Mesothelial cell of epicardium (in vitro differentiated cells): ENCODE results near the gene MACROD2. TPM values are rescaled to one million over a fixed set of nuclear protein-coding genes. Genes with fewer than 3 reads are reported as not detected.

Experiments used
- DNase-seq, 2 experiments: peaks; one replicate each; pipeline ENCODE4 v3.0.0; 2021; ENCODE audit warnings: low spot score in 2 of 2; ENCODE audit not compliant: unreplicated experiment in 2 of 2
- H3K27ac Mint-ChIP-seq: 2 replicates; pipeline ENCODE4 v1.8.0; 2021; ENCODE audit warnings: mixed read lengths
- H3K27me3 Mint-ChIP-seq: 2 replicates; pipeline ENCODE4 v1.8.0; 2021; ENCODE audit warnings: low read depth, mixed read lengths
- H3K36me3 Mint-ChIP-seq: 2 replicates; pipeline ENCODE4 v1.8.0; 2021; ENCODE audit warnings: mixed read lengths
- H3K4me1 Mint-ChIP-seq: 2 replicates; pipeline ENCODE4 v1.8.0; 2021; ENCODE audit warnings: mixed read lengths
- H3K4me3 Mint-ChIP-seq: 2 replicates; pipeline ENCODE4 v1.8.0; 2021; ENCODE audit warnings: mild to moderate bottlenecking, moderate library complexity, mixed read lengths
- H3K9me3 Mint-ChIP-seq: 2 replicates; pipeline ENCODE4 v1.8.0; 2021; ENCODE audit warnings: mixed read lengths
- CTCF ChIP-seq: fragments of 200-600 bp; sonication (generic); IDR thresholded peaks from one replicate; pipeline ENCODE4 v1.5.0; 2021; ENCODE audit warnings: antibody characterized with exemption; ENCODE audit not compliant: unreplicated experiment
- total RNA-seq: library from RNA; stranded (reverse); gene quantifications from 3 replicates; pipeline ENCODE4 v1.2.1, GENCODE V29; 2021

Gene MACROD2
- total RNA-seq, 1 donor from 2014 or later, result 10.0 TPM

GRCh38 chr20:16001286-16001685 is 2006.0 kb downstream of the MACROD2 start:
- H3K27ac Mint-ChIP-seq, result no peak overlapping the region
- peaks cover 26% of the 10 kb centered on the region for H3K9me3 Mint-ChIP-seq
- H3K4me3 Mint-ChIP-seq, result no peak overlapping the region

GRCh38 chr20:16003310-16003709 is 2008.0 kb downstream of the MACROD2 start:
- H3K27ac Mint-ChIP-seq, result no peak overlapping the region
- DNase-seq, result no peak
- peaks cover 25% of the 10 kb centered on the region for H3K4me1 Mint-ChIP-seq
- peaks cover 7% of the 10 kb centered on the region for H3K9me3 Mint-ChIP-seq
- no peak overlapping the region for H3K4me3 Mint-ChIP-seq
- no peaks in the 10 kb centered on the region for H3K27me3 Mint-ChIP-seq
- peaks cover 3% of the 10 kb centered on the region for H3K36me3 Mint-ChIP-seq
- TF ChIP-seq CTCF, result no peak

More at GRCh38 chr20:16001286-16001685, 2006.0 kb downstream of the MACROD2 start:
- no peak for DNase-seq
- no peak for TF ChIP-seq CTCF
- Mint-ChIP-seq H3K36me3 (peaks cover 14% of the 10 kb centered on the region), H3K27me3 (no peaks in the 10 kb centered on the region), H3K4me1 (peaks cover 16% of the 10 kb centered on the region)

- no peak overlapping the region for H3K27ac Mint-ChIP-seq
- no peak overlapping the region for H3K4me3 Mint-ChIP-seq
- H3K9me3 Mint-ChIP-seq, result peaks cover 4% of the 10 kb centered on the region
- no peak for DNase-seq
- no peak for TF ChIP-seq CTCF
- H3K4me1 Mint-ChIP-seq, result peaks cover 25% of the 10 kb centered on the region
- no peaks in the 10 kb centered on the region for H3K27me3 Mint-ChIP-seq
- H3K36me3 Mint-ChIP-seq, result peaks cover under 1% of the 10 kb centered on the region
Observed at GRCh38 chr20:16004108-16004854, 2009.0 kb downstream of the MACROD2 start.

DNA sequence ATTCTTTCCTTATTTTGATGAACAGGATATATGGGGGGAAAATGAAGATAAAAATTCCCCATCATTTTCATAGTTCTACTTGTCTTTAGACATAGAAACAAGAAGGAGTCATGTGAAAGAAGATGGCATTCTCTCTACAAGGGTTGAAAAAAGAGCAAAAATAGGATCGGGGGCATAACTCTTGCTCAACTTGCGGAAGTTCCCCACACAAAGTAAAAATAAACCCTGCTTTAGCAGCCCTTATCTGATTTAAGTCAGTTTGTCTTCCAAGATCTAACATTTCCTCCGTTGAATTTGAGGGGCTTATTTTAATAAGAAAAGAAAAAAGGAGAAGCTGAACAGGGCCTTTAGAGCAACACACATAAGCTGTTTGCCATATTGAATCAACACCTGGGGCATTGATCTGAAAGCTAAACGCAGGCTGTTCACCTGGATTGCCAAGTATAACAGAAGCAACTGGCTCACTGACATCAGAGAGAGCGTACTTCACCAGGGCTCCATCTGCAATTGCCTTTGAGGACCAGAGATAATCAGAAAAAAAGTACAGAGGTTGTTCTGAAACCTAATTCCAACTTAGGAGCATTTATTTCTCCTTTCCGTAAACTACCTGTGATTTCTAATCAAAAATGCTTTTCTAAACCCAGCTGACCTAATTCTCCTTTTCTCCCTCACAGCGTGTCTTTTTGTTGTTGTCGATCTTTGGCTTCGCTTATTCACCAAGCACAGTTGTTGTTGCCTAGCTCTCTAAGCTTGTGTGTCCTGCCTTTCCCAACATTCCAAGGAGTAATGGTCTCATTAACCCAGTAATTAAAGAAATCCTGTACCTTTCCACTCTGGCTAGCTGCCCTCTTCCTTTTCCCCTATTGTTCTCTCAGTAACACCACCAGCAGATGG is 2010.0 kb downstream of the MACROD2 start:
- no peak for TF ChIP-seq CTCF

GRCh38 chr20:16005915-16006493 is 2010.7 kb downstream of the MACROD2 start:
- H3K27me3 Mint-ChIP-seq, result no peaks in the 10 kb centered on the region
- H3K4me3 Mint-ChIP-seq, result no peak overlapping the region
- no peak overlapping the region for H3K27ac Mint-ChIP-seq
- no peak for DNase-seq
- TF ChIP-seq CTCF, result no peak
- peaks cover 25% of the 10 kb centered on the region for H3K4me1 Mint-ChIP-seq
- H3K9me3 Mint-ChIP-seq, result no peaks in the 10 kb centered on the region
- no peaks in the 10 kb centered on the region for H3K36me3 Mint-ChIP-seq

More for the DNA sequence above, 2010.0 kb downstream of the MACROD2 start:
- Mint-ChIP-seq H3K36me3 (no peaks in the 10 kb centered on the region), H3K27ac (no peak overlapping the region), H3K4me3 (no peak overlapping the region), H3K9me3 (no peaks in the 10 kb centered on the region), H3K4me1 (peaks cover 25% of the 10 kb centered on the region), H3K27me3 (no peaks in the 10 kb centered on the region)
- no peak for DNase-seq
